ENCODE results near the gene MMD2.

The MMD2 gene

GRCh38 chr7:4871056-4871680, 87.8 kb downstream of the MMD2 start:
- Histone ChIP-seq H3K4me2 (ENCODE audit: low read depth, low read length, poor library complexity, severe bottlenecking) (no peak overlapping the region), H3K9me3 (ENCODE audit: insufficient read depth, low read depth, low read length) (no peaks in the 10 kb centered on the region), H2AFZ (ENCODE audit: low read length) (no peak overlapping the region), H3K9me2 (replicated peaks; ENCODE audit: low read depth, low read length) (no peaks in the 10 kb centered on the region), H3K36me3 (ENCODE audit: insufficient read depth, low read length) (no peaks in the 10 kb centered on the region), H3K9ac (ENCODE audit: low read depth, low read length, poor library complexity, severe bottlenecking) (no peak overlapping the region), H4K20me1 (ENCODE audit: insufficient read depth, low read length, poor library complexity, severe bottlenecking) (no peaks in the 10 kb centered on the region), H3K4me1 (ENCODE audit: insufficient read depth, low read length, poor library complexity, severe bottlenecking) (no peaks in the 10 kb centered on the region), H3K4me3 (ENCODE audit: low read length, poor library complexity, severe bottlenecking) (no peak overlapping the region), H3F3A (ENCODE audit: low read depth) (no peaks in the 10 kb centered on the region), H3K79me2 (ENCODE audit: insufficient read depth, low read length) (no peaks in the 10 kb centered on the region), H3K27me3 (ENCODE audit: insufficient read depth, low read length, poor library complexity, severe bottlenecking) (no peaks in the 10 kb centered on the region)
- TF ChIP-seq EZH2phosphoT487 (IDR thresholded peaks at IDR 0.05; ENCODE audit: borderline replicate concordance), result no peak
- TF ChIP-seq, protein P1, sequence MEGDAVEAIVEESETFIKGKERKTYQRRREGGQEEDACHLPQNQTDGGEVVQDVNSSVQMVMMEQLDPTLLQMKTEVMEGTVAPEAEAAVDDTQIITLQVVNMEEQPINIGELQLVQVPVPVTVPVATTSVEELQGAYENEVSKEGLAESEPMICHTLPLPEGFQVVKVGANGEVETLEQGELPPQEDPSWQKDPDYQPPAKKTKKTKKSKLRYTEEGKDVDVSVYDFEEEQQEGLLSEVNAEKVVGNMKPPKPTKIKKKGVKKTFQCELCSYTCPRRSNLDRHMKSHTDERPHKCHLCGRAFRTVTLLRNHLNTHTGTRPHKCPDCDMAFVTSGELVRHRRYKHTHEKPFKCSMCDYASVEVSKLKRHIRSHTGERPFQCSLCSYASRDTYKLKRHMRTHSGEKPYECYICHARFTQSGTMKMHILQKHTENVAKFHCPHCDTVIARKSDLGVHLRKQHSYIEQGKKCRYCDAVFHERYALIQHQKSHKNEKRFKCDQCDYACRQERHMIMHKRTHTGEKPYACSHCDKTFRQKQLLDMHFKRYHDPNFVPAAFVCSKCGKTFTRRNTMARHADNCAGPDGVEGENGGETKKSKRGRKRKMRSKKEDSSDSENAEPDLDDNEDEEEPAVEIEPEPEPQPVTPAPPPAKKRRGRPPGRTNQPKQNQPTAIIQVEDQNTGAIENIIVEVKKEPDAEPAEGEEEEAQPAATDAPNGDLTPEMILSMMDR (conservative IDR thresholded peaks at IDR 0.05; ENCODE audit: low read length), result no peak

DNA sequence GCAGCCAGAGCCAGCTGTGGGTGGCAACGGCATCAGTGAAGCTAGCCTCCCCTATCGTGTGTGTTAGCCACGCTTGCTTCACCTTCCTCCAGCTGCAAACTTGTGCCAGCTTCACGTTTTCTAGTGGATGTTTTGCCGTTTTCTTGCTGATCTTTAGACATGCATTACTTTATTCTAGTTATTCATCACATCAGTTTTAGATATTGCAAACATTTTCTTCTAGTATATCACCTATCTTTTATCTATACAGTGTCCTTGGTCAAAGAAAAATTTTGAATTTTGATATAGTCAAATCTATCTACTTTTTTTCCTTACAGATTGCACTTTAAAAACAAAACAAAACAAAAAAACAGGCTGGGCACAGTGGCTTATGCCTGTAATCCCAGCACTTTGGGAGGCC, 90.5 kb downstream of the MMD2 start:
- no peaks in the 10 kb centered on the region for H3K79me2 ChIP-seq (ENCODE audit: insufficient read depth, low read length)
- H3K9me3 ChIP-seq (ENCODE audit: insufficient read depth, low read depth, low read length), result no peaks in the 10 kb centered on the region
- no peak for TF ChIP-seq EZH2phosphoT487 (IDR thresholded peaks at IDR 0.05; ENCODE audit: borderline replicate concordance)
- TF ChIP-seq, protein P1 (conservative IDR thresholded peaks at IDR 0.05; ENCODE audit: low read length), result no peak
- H4K20me1 ChIP-seq (ENCODE audit: insufficient read depth, low read length, poor library complexity, severe bottlenecking), result no peaks in the 10 kb centered on the region
- no peaks in the 10 kb centered on the region for H3K4me1 ChIP-seq (ENCODE audit: insufficient read depth, low read length, poor library complexity, severe bottlenecking)
- H3K4me2 ChIP-seq (ENCODE audit: low read depth, low read length, poor library complexity, severe bottlenecking), result no peak overlapping the region
- H3K9me2 ChIP-seq (replicated peaks; ENCODE audit: low read depth, low read length), result 0 out of 2 replicates have a peak, but pooled peaks cover 5% of the 10 kb centered on the region
- H3F3A ChIP-seq (ENCODE audit: low read depth), result no peaks in the 10 kb centered on the region
- no peak overlapping the region for H3K9ac ChIP-seq (ENCODE audit: low read depth, low read length, poor library complexity, severe bottlenecking)
- H2AFZ ChIP-seq (ENCODE audit: low read length), result no peak overlapping the region
- no peaks in the 10 kb centered on the region for H3K36me3 ChIP-seq (ENCODE audit: insufficient read depth, low read length)
- H3K4me3 ChIP-seq (ENCODE audit: low read length, poor library complexity, severe bottlenecking), result no peak overlapping the region
- H3K27me3 ChIP-seq (ENCODE audit: insufficient read depth, low read length, poor library complexity, severe bottlenecking), result no peaks in the 10 kb centered on the region

DNA sequence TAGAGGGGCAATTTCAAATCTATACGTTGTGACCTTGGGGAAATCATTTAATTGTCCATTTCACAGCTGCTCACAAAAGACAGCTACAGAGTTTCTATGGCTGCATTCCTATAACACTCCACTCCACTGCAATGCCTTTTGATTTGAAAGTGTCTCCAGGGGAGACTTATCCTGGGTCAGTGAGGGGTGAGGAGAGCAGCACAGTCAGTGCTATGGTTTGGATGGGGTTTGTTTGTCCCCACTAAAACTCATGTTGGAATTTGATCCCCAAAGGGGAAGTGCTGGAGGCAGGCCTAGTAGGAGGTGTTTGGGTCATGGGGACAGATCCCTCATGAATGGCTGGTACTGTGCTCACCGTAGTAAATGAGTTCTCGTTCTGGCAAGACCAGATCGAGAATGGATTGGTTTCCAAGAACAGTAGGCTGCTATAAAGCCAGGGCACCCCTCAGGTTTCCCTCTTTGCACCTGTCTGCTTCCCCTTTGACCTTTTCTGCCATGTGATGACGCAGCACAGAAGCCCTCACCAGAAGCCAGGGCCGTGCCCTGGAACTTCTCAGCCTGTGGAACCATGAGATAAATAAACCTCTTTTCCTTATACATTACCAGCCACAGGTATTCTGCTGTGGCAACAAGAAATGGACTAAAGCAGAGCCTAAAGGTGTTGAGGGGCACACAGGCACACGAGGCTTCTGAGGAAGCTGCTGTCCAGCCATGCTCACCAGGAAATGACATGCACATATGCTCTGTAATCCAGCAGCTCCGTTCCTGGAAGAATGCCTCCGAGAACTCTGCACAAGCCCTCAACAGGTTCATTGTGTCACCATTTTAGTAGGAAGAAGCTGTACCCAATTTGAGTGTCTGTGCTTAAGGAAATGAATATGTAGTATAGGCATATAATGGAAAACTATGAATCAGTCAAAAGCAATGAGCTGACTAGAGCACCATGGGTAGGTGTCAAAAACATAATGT, 92.2 kb downstream of the MMD2 start:
- 0 out of 2 replicates have a peak, but pooled peaks cover 5% of the 10 kb centered on the region for H3K9me2 ChIP-seq (replicated peaks; ENCODE audit: low read depth, low read length)
- no peaks in the 10 kb centered on the region for H3K4me1 ChIP-seq (ENCODE audit: insufficient read depth, low read length, poor library complexity, severe bottlenecking)
- H3F3A ChIP-seq (ENCODE audit: low read depth), result no peaks in the 10 kb centered on the region
- H3K36me3 ChIP-seq (ENCODE audit: insufficient read depth, low read length), result no peaks in the 10 kb centered on the region
- H4K20me1 ChIP-seq (ENCODE audit: insufficient read depth, low read length, poor library complexity, severe bottlenecking), result no peaks in the 10 kb centered on the region
- no peak overlapping the region for H2AFZ ChIP-seq (ENCODE audit: low read length)
- TF ChIP-seq, protein P1 (conservative IDR thresholded peaks at IDR 0.05; ENCODE audit: low read length), result no peak
- no peak for TF ChIP-seq EZH2phosphoT487 (IDR thresholded peaks at IDR 0.05; ENCODE audit: borderline replicate concordance)
- H3K4me3 ChIP-seq (ENCODE audit: low read length, poor library complexity, severe bottlenecking), result no peak overlapping the region
- H3K9me3 ChIP-seq (ENCODE audit: insufficient read depth, low read depth, low read length), result no peaks in the 10 kb centered on the region
- no peaks in the 10 kb centered on the region for H3K27me3 ChIP-seq (ENCODE audit: insufficient read depth, low read length, poor library complexity, severe bottlenecking)
- H3K9ac ChIP-seq (ENCODE audit: low read depth, low read length, poor library complexity, severe bottlenecking), result no peak overlapping the region
- no peaks in the 10 kb centered on the region for H3K79me2 ChIP-seq (ENCODE audit: insufficient read depth, low read length)
- H3K4me2 ChIP-seq (ENCODE audit: low read depth, low read length, poor library complexity, severe bottlenecking), result no peak overlapping the region

Data from Loucy (cell line).